GM23338 (cell line): Measurements from ENCODE around the gene ALDH18A1. TPM values are rescaled to one million over a fixed set of nuclear protein-coding genes. Genes with fewer than 3 reads are reported as not detected.

Experiments
- ATAC-seq: fragments of 200-7000 bp; cut with Tn5 transposase; 3 replicates; pipeline ENCODE4 v1.9.1; 2020
- DNase-seq: peaks from one replicate; pipeline ENCODE4 v3.0.0-alpha.2; 2015; ENCODE audit warnings: low spot score
- H2AFZ ChIP-seq: fragments of 200-600 bp; sonication (generic); 2 replicates; pipeline ENCODE4 v1.8.0; 2016; ENCODE audit warnings: antibody characterized with exemption, mild to moderate bottlenecking, moderate library complexity
- H3F3A ChIP-seq: fragments of 200-600 bp; sonication (generic); replicated peaks from 2 replicates; pipeline ENCODE4 v1.8.0; 2017; ENCODE audit warnings: antibody characterized with exemption, mixed run types, low read depth
- H3K27ac ChIP-seq: fragments of 200-600 bp; sonication (generic); 2 replicates; pipeline ENCODE4 v1.6.1; 2016; ENCODE audit warnings: low read depth
- H3K27me3 ChIP-seq: fragments of 200-600 bp; sonication (generic); 2 replicates; pipeline ENCODE4 v1.8.0; 2016; ENCODE audit warnings: mild to moderate bottlenecking, mixed run types, moderate library complexity; ENCODE audit not compliant: insufficient read depth
- H3K36me3 ChIP-seq: fragments of 200-600 bp; sonication (generic); 2 replicates; pipeline ENCODE4 v1.8.0; 2016; ENCODE audit warnings: mild to moderate bottlenecking; ENCODE audit not compliant: insufficient read depth
- H3K4me1 ChIP-seq: fragments of 200-600 bp; sonication (generic); 2 replicates; pipeline ENCODE4 v1.8.0; 2016; ENCODE audit warnings: mild to moderate bottlenecking, moderate library complexity; ENCODE audit not compliant: insufficient read depth
- H3K4me2 ChIP-seq: fragments of 200-600 bp; sonication (generic); 2 replicates; pipeline ENCODE4 v1.7.1; 2017; ENCODE audit warnings: mixed run types
- H3K4me3 ChIP-seq: fragments of 200-600 bp; sonication (generic); 2 replicates; pipeline ENCODE4 v1.6.1; 2016; ENCODE audit warnings: mixed run types
- H3K79me2 ChIP-seq: fragments of 200-600 bp; sonication (generic); replicated peaks from 2 replicates; pipeline ENCODE4 v1.8.0; 2017; ENCODE audit warnings: mild to moderate bottlenecking; ENCODE audit not compliant: insufficient read depth
- H3K9me2 ChIP-seq: fragments of 200-600 bp; sonication (generic); 2 replicates; pipeline ENCODE4 v1.8.0; 2017; ENCODE audit not compliant: insufficient read depth
- H4K20me1 ChIP-seq: fragments of 200-600 bp; sonication (generic); replicated peaks from 2 replicates; pipeline ENCODE4 v1.8.0; 2017; ENCODE audit warnings: mild to moderate bottlenecking; ENCODE audit not compliant: insufficient read depth
- H3K27ac Mint-ChIP-seq: 2 replicates; pipeline ENCODE4 v1.8.0; 2020; ENCODE audit warnings: inconsistent platforms, mild to moderate bottlenecking, moderate library complexity, mixed read lengths
- H3K27me3 Mint-ChIP-seq: 3 replicates; pipeline ENCODE4 v1.8.0; 2022; ENCODE audit warnings: low read depth, mild to moderate bottlenecking, moderate library complexity, mixed read lengths, inconsistent platforms; ENCODE audit not compliant: insufficient read depth, poor library complexity
- H3K36me3 Mint-ChIP-seq: 3 replicates; pipeline ENCODE4 v1.8.0; 2021; ENCODE audit warnings: low read depth, mild to moderate bottlenecking, inconsistent platforms, moderate library complexity, mixed read lengths
- H3K4me1 Mint-ChIP-seq: 3 replicates; pipeline ENCODE4 v1.8.0; 2020; ENCODE audit warnings: mild to moderate bottlenecking, inconsistent platforms, mixed read lengths
- H3K4me3 Mint-ChIP-seq: 3 replicates; pipeline ENCODE4 v1.8.0; 2021; ENCODE audit warnings: moderate library complexity, mild to moderate bottlenecking, inconsistent platforms, mixed read lengths
- H3K9me3 Mint-ChIP-seq: 3 replicates; pipeline ENCODE4 v1.8.0; 2020; ENCODE audit warnings: moderate library complexity, mild to moderate bottlenecking, inconsistent platforms, mixed read lengths
- CREB1 ChIP-seq: fragments of 250-450 bp; sonication (Bioruptor Pico); IDR thresholded peaks from 2 replicates; pipeline ENCODE4 v1.5.0; 2020; ENCODE audit warnings: low read depth, mild to moderate bottlenecking, moderate library complexity
- ETS1 ChIP-seq: IDR thresholded peaks from 2 replicates; pipeline ENCODE4 v1.6.1; 2016; ENCODE audit warnings: antibody characterized with exemption
- EZH2phosphoT487 ChIP-seq: fragments of 200-600 bp; sonication (generic); IDR thresholded peaks from one replicate; pipeline ENCODE4 v1.8.1; 2018; ENCODE audit warnings: antibody characterized with exemption; ENCODE audit not compliant: unreplicated experiment
- POLR2AphosphoS5 ChIP-seq: IDR thresholded peaks from 2 replicates; pipeline ENCODE4 v1.6.1; 2016; ENCODE audit warnings: antibody characterized with exemption, low read depth
- REST ChIP-seq: IDR thresholded peaks from one replicate; pipeline ENCODE4 v1.6.1; 2018; ENCODE audit warnings: antibody characterized with exemption; ENCODE audit not compliant: unreplicated experiment
- ZNF331 ChIP-seq: fragments of 250-450 bp; sonication (Bioruptor Pico); IDR thresholded peaks from 2 replicates; pipeline ENCODE4 v1.5.0; 2020; ENCODE audit warnings: low read depth, mild to moderate bottlenecking, moderate library complexity
- ZNF462 ChIP-seq: fragments of 250-450 bp; sonication (Bioruptor Pico); IDR thresholded peaks from 2 replicates; pipeline ENCODE4 v1.5.0; 2020; ENCODE audit warnings: mild to moderate bottlenecking, moderate library complexity
- polyA plus RNA-seq: library from polyadenylated mRNA; unstranded; fragments of >200 nt; fragmentation: Nextera tagmentation; extraction: Ambion mirVana; gene quantifications from 2 replicates; pipeline ENCODE4 v1.2.1, GENCODE V29; 2016
- total RNA-seq: library from RNA; depleted of rRNA; stranded (reverse); fragments of >200 nt; shearing (Covaris generic); gene quantifications from 2 replicates; pipeline ENCODE4 v1.2.3, GENCODE V29; 2014

Gene ALDH18A1
- total and polyA plus RNA-seq, 2 experiments from 2014 or later = 35.1 to 117 TPM

DNA sequence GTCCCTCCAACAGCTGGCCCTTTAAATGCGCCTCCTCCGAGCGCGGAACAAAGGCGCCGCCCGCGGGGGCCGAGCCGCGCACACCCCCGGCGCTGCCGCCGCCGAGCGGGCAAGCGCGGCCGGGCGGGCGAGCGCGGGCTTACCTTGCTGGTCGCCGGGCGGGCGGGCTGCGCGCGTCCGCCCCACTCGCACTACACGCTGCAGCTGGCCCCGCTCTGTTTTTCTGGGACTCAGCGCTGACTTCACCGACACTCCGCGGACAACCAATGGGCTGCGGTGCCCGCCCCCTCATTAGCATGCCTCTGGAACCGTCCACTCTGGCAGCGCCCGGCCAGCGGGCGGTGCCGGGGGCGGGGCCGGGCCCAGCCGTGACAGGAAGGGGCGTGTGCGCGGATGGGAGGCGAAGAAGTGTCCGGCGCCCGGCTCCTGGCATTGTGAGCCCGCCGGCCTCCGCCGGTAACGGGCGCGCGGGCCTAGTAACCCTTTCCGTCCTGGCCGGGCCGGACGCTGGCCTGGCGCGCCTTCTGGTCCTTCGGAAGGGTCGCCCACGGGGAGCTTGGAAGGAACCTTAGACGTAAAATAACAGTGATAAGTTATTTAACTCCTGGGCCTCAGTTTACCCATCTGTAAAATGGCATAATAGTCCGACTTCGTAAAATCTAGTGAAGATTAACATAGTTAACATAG lies 95.2 kb downstream of the ALDH18A1 start, which contains the start of gene SORBS1:
TSS of gene SORBS1 (minus strand) at position 195 of the 687 bp plus-strand sequence. CDS start 120,236 bp downstream, outside the sequence.
- DNase-seq (peak; percentile 98), ATAC-seq (peak; percentile 85)
- H2AFZ ChIP-seq = peak within 1 kb of the TSS; percentile 87
- TF ChIP-seq CREB1 (CRISPR knock-in tag) (peak; percentile 58), ETS1 (no peak), POLR2AphosphoS5 (peak; percentile 59; the same call in 1 of the 2 replicates), EZH2phosphoT487 (no peak)
- peak within 1 kb of the TSS; percentile 99 for H3K4me3 ChIP-seq
- H3K4me2 ChIP-seq = peak within 1 kb of the TSS; percentile 92
- no peaks in the 10 kb centered on the region for H3K9me2 ChIP-seq
- H3K27me3 ChIP-seq = peaks cover 4% of the 10 kb centered on the region; the same call in 1 of the 2 replicates
- H3K27ac ChIP-seq = peak within 1 kb of the TSS; percentile 74
- peaks cover 11% of the 10 kb centered on the region for H3K27me3 Mint-ChIP-seq
- peaks cover 43% of the 10 kb centered on the region for H3K4me1 Mint-ChIP-seq
- H3K4me3 Mint-ChIP-seq = peak within 1 kb of the TSS; percentile 97
- H3K4me1 ChIP-seq = peaks cover 39% of the 10 kb centered on the region
- H3K27ac Mint-ChIP-seq = peak within 1 kb of the TSS; percentile 84
- H3K9me3 Mint-ChIP-seq = no peaks in the 10 kb centered on the region
- peaks cover 10% of the 10 kb centered on the region; the same call in 1 of the 2 replicates for H4K20me1 ChIP-seq
- no peaks in the 10 kb centered on the region for H3K36me3 ChIP-seq
- peaks cover 7% of the 10 kb centered on the region; the same call in 1 of the 2 replicates for H3F3A ChIP-seq
- H3K79me2 ChIP-seq = peaks cover 29% of the 10 kb centered on the region
- H3K36me3 Mint-ChIP-seq = no peaks in the 10 kb centered on the region

DNA sequence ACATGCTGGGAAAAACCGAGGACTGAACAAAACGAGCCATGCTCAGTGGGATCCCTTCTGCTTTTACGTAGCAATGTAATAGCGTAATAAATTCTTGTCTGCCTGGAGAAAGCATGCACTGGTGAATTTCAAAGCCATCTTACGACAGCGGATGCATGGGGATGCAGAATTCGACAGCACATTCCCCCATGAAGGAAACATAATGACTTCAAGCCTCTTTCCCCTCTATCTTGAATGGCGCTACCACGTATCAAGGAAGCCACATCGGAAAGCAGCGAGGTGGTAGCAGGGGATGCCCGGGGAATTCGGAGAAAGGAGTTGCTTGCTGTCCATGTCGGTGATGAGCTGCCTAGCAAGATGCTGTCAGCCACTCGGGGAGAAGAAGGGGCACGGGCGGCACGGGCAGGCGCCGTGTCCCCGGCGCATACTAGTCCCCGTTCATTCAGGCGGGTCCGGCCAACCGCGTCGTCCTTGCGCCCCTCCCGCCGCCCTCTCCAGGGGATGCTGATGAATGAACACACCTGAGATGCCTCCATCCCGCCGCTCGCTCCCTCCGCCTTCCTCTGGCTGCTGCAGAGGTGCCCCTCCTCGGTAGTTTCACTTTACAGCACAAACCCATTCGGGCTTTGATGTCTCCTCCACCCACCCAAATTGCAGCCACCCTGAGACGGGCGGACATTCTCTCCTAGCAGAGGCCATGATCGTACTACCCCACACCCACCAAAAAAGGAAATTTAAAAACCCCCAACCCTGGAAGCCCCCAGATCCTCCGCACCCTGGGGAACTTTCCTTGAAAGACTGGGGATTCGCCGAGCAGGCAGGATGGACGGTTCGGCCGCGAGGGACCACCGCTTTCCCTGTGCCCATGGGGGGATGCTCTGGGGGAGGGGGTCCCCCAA lies 96.0 kb downstream of the ALDH18A1 start:
- Histone ChIP-seq H3K27me3 (peaks cover 4% of the 10 kb centered on the region; the same call in 1 of the 2 replicates), H3F3A (peaks cover 12% of the 10 kb centered on the region; the same call in 1 of the 2 replicates), H3K4me1 (peaks cover 47% of the 10 kb centered on the region), H3K79me2 (peaks cover 37% of the 10 kb centered on the region), H4K20me1 (peaks cover 15% of the 10 kb centered on the region; the same call in 1 of the 2 replicates), H2AFZ (peak overlapping the region; percentile 84), H3K4me2 (peak overlapping the region; percentile 92), H3K9me2 (no peaks in the 10 kb centered on the region), H3K36me3 (no peaks in the 10 kb centered on the region), H3K27ac (peak overlapping the region; percentile 74; the same call in 1 of the 2 replicates), H3K4me3 (peak overlapping the region; percentile 99)
- DNase-seq (peak; percentile 74), ATAC-seq (peak; percentile 35)
- Mint-ChIP-seq H3K27ac (peak overlapping the region; percentile 84), H3K4me1 (peaks cover 48% of the 10 kb centered on the region), H3K9me3 (no peaks in the 10 kb centered on the region), H3K36me3 (no peaks in the 10 kb centered on the region), H3K4me3 (peak overlapping the region; percentile 97), H3K27me3 (peaks cover 11% of the 10 kb centered on the region)
- TF ChIP-seq ZNF331 (CRISPR knock-in tag) (no peak), ZNF462 (CRISPR knock-in tag) (no peak), POLR2AphosphoS5 (no peak), REST (no peak)
